C4-2B (cell line): Measurements from ENCODE around the gene SHROOM3.

Experiments
- CTCF ChIP-seq: fragments of 450-650 bp; conservative IDR thresholded peaks from 2 replicates; pipeline ENCODE4 v1.5.1; 2017; ENCODE audit warnings: mild to moderate bottlenecking
- ZFX ChIP-seq: fragments of 450-650 bp; IDR thresholded peaks from 2 replicates; pipeline ENCODE4 v1.6.1; 2017

- TF ChIP-seq CTCF: peak; percentile 85
- no peak for TF ChIP-seq ZFX
Measured at GRCh38 chr4:76758290-76758882, 323.4 kb downstream of the SHROOM3 start.
